HG03439 (cell line): ENCODE measurements around the gene HAPSTR1.
"Not testable (repeated sequence)": the region's sequence is repeated elsewhere in the genome, so short reads cannot be mapped to it uniquely, and the experiment has no call there.

Experiments used
- ATAC-seq: cut with Tn5 transposase; IDR thresholded peaks from one replicate; pipeline ENCODE4 v1.9.1; 2021; ENCODE audit warnings: mild to moderate bottlenecking, moderate library complexity; ENCODE audit not compliant: unreplicated experiment

HAPSTR1 gene

DNA sequence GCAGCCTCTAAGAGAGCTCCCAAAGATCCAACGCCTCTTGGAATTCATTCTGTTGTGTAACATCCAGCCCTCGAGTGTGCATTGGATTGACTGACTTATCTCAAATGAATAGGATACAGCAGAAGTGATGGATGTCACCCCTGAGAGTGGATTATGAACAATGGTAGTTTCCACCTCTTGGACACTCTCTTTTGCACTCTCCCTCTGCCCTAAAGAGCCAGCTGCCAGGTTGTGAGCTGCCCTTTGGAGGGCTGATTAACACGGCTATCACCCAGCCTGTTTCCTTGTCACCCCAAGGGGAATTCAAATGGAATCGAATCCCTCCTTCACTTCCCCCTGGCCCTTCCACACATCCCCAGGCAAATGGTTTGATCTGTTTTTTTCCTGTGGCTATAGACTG, 21.2 kb upstream of the HAPSTR1 start:
- ATAC-seq: no peak

DNA sequence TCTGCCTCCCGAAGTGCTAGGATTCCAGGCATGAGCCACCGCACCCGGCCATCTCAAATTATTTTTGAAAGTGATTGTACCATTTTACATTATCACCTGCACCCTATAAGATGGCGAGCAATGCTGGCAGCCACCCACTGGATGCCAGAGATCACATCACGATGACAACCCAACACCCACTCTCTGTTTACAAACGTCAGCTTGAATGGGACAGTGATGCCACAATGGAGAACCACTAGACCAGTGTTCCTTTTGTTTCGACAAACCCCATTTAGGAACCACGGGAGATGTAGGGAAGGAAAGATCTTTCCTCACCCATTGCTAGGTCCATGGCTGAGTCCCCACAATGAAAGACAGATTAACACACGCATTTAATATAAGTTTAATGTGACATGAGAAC, 20.1 kb upstream of the HAPSTR1 start:
- no peak for ATAC-seq

DNA sequence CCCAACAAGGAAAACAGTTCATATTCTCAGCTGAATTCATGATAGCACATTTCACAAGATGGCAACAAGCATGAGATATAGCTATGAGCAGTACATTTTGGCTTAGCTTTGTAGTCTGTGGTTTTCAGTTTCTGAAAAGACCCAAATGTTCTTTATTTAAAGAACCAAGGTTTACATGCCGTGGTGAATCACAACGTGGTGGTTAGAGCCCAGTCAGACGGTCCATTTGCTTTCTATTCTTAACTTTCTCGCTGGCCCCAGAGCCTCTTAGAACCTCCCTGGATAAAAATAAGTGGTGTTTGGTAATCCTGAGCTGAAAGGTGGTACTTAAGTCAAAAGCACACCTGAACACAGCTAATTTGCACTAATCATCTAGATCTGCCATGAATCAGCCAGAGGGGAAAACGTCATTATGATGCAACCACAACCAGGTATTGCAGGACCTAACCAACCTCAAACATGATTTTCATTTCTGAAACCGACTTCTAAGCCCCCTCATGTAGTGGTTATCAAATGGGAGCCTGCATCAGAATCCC, 18.6 kb upstream of the HAPSTR1 start:
- ATAC-seq: peak; percentile 67

DNA sequence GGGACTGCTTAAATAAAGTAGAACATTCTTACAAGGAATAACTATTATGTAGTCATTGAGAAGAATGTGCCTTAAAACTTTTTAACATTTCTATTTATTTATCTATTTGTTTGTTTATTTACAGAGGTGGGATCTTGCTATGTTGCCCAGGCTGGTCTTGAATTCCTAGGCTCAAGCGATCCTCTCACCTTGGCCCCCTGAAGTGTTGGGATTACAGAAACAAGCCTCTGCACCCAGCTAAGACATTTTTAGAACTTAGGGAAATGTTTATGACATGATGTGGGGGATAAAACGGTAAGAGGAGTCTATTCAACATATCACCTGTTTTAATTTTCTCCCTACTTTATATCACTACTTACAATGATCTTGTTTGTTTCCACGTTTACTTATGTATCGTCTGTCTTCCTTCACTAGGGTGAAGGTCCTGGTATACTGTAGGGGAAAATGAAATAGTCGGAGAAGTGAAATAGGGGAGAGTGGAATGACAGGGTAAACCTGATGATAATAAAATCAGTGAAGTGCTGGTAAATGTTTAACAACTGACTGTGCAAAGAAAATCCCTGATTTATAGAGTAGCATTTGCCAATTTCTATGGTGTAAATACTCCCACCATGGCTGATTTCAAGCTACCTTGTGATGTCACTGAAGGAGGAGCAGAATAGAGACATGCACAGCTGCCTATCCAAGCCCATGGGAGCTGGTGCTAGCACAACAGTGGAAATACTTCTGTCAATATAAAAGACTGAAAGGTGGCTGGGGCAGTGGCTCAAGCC, 16.0 kb upstream of the HAPSTR1 start:
- ATAC-seq: no peak

- no peak for ATAC-seq
These were observed 14.2 kb upstream of the HAPSTR1 start for GRCh38 chr16:9077091-9077809.

GRCh38 chr16:9078467-9079429, 12.7 kb upstream of the HAPSTR1 start:
- ATAC-seq: not testable (repeated sequence)

- no peak for ATAC-seq
These were observed 12.0 kb upstream of the HAPSTR1 start for GRCh38 chr16:9079430-9079812.

DNA sequence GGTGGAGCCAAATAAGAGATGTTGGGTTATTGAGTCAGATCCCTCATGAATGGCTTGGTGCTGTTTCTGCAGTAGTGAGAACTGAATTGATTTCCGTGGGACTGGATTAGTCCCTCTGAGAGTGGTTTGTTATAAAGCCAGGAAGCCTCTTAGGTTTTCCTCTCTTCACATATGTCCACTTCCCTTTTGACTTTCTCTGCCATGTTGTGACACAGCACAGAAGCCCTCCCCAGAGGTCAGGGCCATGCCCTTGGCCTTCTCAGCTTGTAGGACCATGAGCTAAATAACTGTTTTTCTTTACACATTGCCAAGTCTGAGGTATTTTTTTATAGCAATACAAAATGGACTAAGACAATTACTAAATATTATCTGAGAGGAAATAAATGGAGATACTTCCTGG, 10.3 kb upstream of the HAPSTR1 start:
- ATAC-seq: no peak

DNA sequence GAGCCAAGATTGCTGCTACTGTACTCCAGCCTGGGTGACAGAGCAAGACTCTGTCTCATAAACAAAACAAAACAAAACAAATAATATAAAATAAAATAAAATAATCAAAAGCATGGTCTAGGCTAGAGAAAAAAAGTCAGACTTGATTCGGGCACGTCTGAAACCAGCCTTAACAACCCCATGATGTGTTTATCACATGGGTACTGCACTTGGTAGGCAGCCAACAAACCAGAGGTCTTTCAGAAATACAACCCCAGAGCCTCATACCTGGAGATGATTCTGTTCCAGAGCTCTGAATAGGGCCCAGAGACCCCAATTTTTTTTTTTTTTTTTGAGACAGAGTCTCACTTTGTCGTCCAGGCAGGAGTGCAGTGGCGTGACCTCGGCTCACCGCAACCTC, 9.6 kb upstream of the HAPSTR1 start:
- ATAC-seq: no peak

DNA sequence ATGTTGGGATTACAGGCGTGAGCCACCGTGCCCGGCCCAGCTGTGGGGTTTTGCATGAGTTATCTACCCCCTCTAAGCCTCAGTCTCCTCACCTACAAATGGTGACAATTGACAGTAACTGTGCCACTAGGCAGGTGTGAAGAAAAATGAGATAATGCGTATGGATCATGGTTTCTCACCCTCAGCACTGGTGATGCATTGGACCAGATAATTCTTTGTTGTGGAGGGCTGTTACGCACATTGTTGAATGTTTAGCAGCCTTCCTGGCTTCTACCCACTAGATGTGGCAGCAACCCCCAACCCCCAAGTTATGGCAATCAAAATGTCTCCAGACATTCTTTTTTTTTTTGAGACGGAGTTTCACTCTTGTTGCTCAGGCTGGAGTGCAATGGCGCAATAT, 9.0 kb upstream of the HAPSTR1 start:
- no peak for ATAC-seq

DNA sequence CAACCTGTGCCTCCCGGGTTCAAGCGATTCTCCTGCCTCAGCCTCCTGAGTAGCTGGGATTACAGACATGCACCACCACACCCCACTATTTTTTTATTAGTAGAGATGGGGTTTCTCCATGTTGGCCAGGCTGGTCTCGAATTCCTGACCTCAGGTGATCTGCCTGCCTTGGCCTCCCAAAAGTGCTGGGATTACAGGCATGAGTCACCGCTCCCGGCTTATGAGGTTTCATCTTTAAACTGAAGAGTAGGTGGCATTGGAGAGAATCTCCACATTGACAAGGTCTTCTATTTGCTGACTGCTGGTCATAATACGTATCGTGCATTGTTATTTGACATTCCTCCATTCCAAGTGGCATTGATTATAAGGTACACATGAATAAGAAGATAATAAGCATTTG, 3.7 kb upstream of the HAPSTR1 start:
- ATAC-seq: not testable (repeated sequence)

DNA sequence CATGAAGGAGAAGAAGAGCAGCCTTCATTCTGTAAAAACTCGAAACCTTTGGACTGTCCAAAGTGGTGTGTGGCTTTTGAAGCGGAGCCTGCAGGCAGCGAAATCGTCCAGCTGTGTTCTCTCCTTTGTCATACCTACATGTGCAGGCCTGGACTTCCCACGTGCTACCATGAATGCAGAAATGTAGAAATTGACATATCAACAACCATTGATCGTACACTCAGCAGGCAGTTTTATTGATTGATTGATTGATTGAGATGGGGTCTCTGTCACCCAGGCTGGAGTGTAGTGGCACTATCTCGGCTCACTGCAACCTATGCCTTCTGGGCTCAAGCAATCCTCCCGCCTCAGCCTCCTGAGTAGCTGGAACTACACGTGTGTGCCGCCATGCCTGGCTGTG, 2.6 kb upstream of the HAPSTR1 start:
- no peak for ATAC-seq

DNA sequence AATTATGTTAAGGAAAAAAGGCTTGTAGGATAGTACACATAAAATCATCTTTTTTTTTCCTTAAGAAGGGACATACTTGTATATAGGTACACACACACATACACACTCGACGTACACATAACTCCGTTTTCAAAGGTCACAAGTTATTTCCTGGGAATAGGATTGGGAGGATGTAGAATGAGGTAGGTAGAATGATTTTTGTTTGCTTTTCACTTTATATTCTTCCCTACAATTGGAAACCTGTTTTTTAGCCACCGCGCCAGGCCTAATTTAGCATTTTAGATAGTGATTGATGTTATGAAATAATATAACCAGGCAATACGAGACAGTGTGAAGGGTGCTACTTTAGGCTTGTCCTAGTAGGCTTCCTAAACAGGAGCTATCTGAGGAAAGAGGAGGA, 1.8 kb upstream of the HAPSTR1 start:
- ATAC-seq: no peak

DNA sequence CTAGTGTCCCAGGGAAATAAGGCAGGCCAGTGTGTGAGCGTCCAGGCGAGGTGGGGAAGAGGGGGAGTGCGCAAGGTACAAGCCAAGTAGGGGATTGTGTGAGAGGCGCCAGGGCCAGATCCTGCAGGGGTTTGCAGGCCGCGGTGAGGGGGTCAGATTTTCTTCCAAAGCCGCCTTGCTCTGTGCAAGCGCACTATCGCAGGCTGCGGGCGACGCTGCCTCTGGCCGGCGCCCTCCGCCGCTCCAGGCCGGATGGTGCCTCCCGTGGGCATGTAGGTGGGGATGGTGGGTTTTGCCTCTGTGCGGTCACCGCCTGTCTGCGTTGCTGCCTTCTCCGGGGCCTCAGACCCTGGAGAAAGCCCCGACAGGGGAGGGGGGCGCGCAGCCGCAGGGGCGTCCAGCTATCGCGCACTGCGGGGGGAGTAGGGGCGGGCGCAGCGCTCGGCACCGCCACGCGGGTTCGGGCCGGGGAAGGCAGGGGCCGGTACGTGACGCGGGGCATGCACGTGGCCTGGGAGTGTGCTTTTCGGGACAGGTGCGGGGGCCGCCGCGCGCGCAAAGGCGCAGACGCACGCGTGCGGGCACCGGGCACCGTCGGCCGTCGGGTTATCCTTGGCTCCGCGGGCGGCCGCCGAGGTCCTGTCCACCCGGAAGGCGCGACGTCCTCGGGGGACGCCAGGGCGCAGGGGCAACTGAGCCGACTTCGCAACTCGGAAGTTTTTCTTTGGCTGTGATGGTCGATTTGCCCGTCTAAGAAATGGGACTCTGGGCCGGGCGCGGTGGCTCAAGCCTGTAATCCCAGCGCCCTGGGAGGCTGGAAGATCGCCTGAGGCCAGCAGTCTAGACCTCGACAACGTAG, 1.1 kb upstream of the HAPSTR1 start:
- ATAC-seq: no peak

DNA sequence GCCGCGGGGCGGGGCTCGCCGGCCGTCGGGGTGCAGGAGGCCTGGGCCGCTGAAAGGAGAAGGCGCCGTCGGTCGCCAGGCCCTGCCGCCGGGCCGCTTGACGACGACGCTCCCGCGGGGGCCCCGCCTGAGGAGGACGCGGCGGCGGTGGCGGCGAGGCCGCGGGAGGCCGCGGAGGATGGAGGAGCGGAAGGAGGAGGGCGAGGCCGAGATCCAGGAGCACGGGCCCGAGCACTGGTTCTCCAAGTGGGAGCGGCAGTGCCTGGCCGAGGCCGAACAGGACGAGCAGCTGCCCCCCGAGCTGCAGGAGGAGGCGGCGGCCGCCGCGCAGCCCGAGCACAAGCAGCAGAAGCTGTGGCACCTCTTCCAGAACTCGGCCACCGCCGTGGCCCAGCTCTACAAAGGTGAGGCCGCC, 430 bp downstream of the HAPSTR1 start:
- ATAC-seq: peak; percentile 14

- peak; percentile 17 for ATAC-seq
These were observed 986 bp downstream of the HAPSTR1 start for GRCh38 chr16:9092282-9092977.

GRCh38 chr16:9092978-9093344, 1.5 kb downstream of the HAPSTR1 start:
- no peak for ATAC-seq

DNA sequence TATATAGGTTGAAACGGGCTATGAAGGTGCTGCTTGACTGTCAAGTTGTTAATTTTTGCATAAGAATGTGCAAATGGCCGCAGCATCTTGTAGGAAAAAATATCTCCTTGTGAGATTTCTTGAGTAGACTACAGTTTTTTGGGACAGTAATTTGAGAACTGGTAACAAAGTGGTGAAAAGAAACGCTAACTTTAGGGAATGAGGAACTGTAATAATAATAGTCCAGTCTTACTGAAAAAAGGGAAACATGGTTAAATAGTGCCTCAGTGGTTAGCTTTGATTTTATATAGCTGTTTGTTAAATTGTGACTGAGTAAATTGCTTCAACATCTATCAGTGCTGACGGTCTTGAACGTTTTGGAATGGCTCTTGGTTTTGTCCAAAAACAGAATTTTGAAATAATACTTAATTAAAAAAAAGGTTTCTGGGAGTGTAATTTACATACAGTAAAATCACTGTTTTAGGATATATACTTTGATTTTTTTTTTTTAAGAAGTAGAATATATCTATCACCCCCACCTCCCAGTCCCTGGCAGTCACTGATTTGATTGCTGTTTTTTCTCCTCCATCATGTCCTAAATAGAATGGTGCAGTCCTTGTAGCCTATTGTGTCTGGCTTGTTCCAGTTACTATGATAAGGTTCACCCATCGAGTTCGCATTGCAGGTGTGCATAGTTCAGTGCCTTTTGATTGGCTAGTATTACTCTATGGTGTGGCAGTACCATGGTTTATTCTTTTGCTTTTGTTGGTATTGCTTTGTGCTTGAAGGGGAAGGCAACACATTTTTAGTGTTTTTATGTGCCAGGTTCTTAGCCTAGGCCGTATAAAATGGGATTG, 2.8 kb downstream of the HAPSTR1 start:
- no peak for ATAC-seq

DNA sequence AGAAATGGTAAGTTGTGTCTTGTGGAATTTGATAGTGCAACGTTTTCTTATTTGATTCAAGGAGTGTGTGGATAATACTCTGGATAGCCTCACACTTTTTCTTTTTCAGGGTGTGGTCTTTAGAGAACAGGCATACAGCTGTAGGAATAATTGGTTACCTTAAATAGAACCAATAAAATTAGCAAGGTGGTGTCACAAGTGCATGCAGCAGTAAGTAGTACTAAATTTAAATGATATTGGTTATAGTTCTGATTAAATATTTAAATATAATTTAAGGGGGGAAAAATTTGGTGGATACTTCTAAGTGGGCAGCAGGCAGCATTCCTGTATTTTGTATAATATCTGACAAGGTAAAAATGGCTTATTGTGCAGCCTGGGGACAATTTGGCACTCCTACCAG, 3.7 kb downstream of the HAPSTR1 start:
- no peak for ATAC-seq
